WTC11 (cell line): ENCODE measurements around the gene PRKACA. TPM values are rescaled to one million over a fixed set of nuclear protein-coding genes. Genes with fewer than 3 reads are reported as not detected.

Source experiments
- ATAC-seq: fragments of 200-7000 bp; cut with Tn5 transposase; 2 replicates; pipeline ENCODE4 v1.10.0; 2021; ENCODE audit warnings: mild to moderate bottlenecking, moderate library complexity
- CTCF ChIA-PET: fragments of 300-600 bp; sonication (Branson Sonifier 250); formaldehyde crosslinking; loops from one replicate; lab custom pipeline; 2021; ENCODE audit warnings: antibody characterized with exemption; lab: Charles Lee
- POLR2A ChIA-PET: fragments of 350-600 bp; sonication (Branson Sonifier 250); formaldehyde crosslinking; loops from one replicate; lab custom pipeline; 2021; ENCODE audit warnings: antibody characterized with exemption; lab: Charles Lee
- DNase-seq: peaks from one replicate; pipeline ENCODE4 v3.0.0; 2021; ENCODE audit warnings: low spot score
- H3K27ac Mint-ChIP-seq: 2 replicates; pipeline ENCODE4 v1.8.0; 2021; ENCODE audit warnings: mixed read lengths
- H3K27me3 Mint-ChIP-seq: 2 replicates; pipeline ENCODE4 v1.8.0; 2021; ENCODE audit warnings: low read depth, mild to moderate bottlenecking, moderate library complexity, mixed read lengths
- H3K36me3 Mint-ChIP-seq: 2 replicates; pipeline ENCODE4 v1.8.0; 2021; ENCODE audit warnings: mixed read lengths
- H3K4me1 Mint-ChIP-seq: 2 replicates; pipeline ENCODE4 v1.8.0; 2022; ENCODE audit warnings: mixed read lengths
- H3K4me3 Mint-ChIP-seq: 2 replicates; pipeline ENCODE4 v1.8.0; 2021; ENCODE audit warnings: mild to moderate bottlenecking, moderate library complexity, mixed read lengths
- H3K9me3 Mint-ChIP-seq: 2 replicates; pipeline ENCODE4 v1.8.0; 2021; ENCODE audit warnings: mixed read lengths
- AR ChIP-seq: fragments of 250-450 bp; sonication (Bioruptor Pico); IDR thresholded peaks from 2 replicates; pipeline ENCODE4 v1.9.0; 2021; ENCODE audit warnings: mild to moderate bottlenecking
- E2F5 ChIP-seq: sonication (generic); formaldehyde crosslinking; IDR thresholded peaks from 2 replicates; pipeline ENCODE4 v1.8.1; 2022; ENCODE audit warnings: mild to moderate bottlenecking, moderate library complexity, missing genetic modification reagents
- FOXJ3 ChIP-seq: sonication (generic); formaldehyde crosslinking; IDR thresholded peaks from 2 replicates; pipeline ENCODE4 v1.9.0; 2021; ENCODE audit warnings: missing genetic modification reagents, mild to moderate bottlenecking, borderline replicate concordance
- JUN ChIP-seq: sonication (generic); formaldehyde crosslinking; IDR thresholded peaks from 2 replicates; pipeline ENCODE4 v1.8.0; 2023; ENCODE audit warnings: mild to moderate bottlenecking, missing genetic modification reagents
- KAT7 ChIP-seq: sonication (generic); formaldehyde crosslinking; IDR thresholded peaks from 2 replicates; pipeline ENCODE4 v1.8.1; 2023; ENCODE audit warnings: missing genetic modification reagents, mild to moderate bottlenecking, borderline replicate concordance
- OVOL2 ChIP-seq: fragments of 250-450 bp; sonication (Bioruptor Pico); IDR thresholded peaks from 2 replicates; pipeline ENCODE4 v1.9.0; 2021; ENCODE audit warnings: mild to moderate bottlenecking, borderline replicate concordance
- PRDM15 ChIP-seq: sonication (generic); formaldehyde crosslinking; IDR thresholded peaks from 2 replicates; pipeline ENCODE4 v1.8.0; 2022; ENCODE audit warnings: missing genetic modification reagents
- RELA ChIP-seq: sonication (generic); formaldehyde crosslinking; IDR thresholded peaks from 2 replicates; pipeline ENCODE4 v1.8.1; 2022; ENCODE audit warnings: missing genetic modification reagents, mild to moderate bottlenecking, borderline replicate concordance
- STAT6 ChIP-seq: sonication (generic); formaldehyde crosslinking; conservative IDR thresholded peaks from 2 replicates; pipeline ENCODE4 v1.8.1; 2023; ENCODE audit warnings: mild to moderate bottlenecking, low read depth, missing genetic modification reagents, moderate library complexity
- ZBTB21 ChIP-seq: sonication (generic); formaldehyde crosslinking; IDR thresholded peaks from 2 replicates; pipeline ENCODE4 v1.8.1; 2023; ENCODE audit warnings: mild to moderate bottlenecking, missing genetic modification reagents, borderline replicate concordance
- ZNF281 ChIP-seq: sonication (generic); formaldehyde crosslinking; IDR thresholded peaks from 2 replicates; pipeline ENCODE4 v1.8.0; 2023; ENCODE audit warnings: mild to moderate bottlenecking, missing genetic modification reagents
- ZNF512 ChIP-seq: sonication (generic); formaldehyde crosslinking; IDR thresholded peaks from 2 replicates; pipeline ENCODE4 v1.8.1; 2022; ENCODE audit warnings: missing genetic modification reagents, borderline replicate concordance
- total RNA-seq: library from RNA; stranded (reverse); gene quantifications from 3 replicates; pipeline ENCODE4 v1.2.3, GENCODE V29; 2021

The PRKACA gene
- total RNA-seq, 1 experiment from 2014 or later, result 37.8 TPM

GRCh38 chr19:14056741-14057356 lies 60.7 kb downstream of the PRKACA start:
- Mint-ChIP-seq H3K4me1 (peaks cover 16% of the 10 kb centered on the region), H3K36me3 (peaks cover 4% of the 10 kb centered on the region), H3K9me3 (no peaks in the 10 kb centered on the region), H3K27me3 (peaks cover 32% of the 10 kb centered on the region), H3K27ac (no peak overlapping the region), H3K4me3 (peak overlapping the region; percentile 75)
- DNase-seq (no peak), ATAC-seq (peak; percentile 27; the same call in 1 of the 2 replicates)
- ChIA-PET POLR2A (interaction anchor here (0.8 to 1.4 kb wide), 5 partner anchors 8 to 178 kb away, joined by 3 to 5 read pairs (median 3); partner anchors contain the start of genes MISP3 and RFX1), CTCF (interaction anchor here (0.5 to 7.8 kb wide), 31 partner anchors 11 to 272 kb away, joined by 3 to 187 read pairs (median 5); partner anchors contain the start of genes ASF1B, DCAF15, IL27RA and MISP3)
- TF ChIP-seq OVOL2 (CRISPR knock-in tag) (no peak), RELA (CRISPR knock-in tag) (no peak), ZNF281 (CRISPR knock-in tag) (no peak), AR (CRISPR knock-in tag) (no peak)

- H3K9me3 Mint-ChIP-seq, result no peaks in the 10 kb centered on the region
- ChIA-PET CTCF (interaction anchor here (0.8 to 7.8 kb wide), 10 partner anchors 10 to 183 kb away, joined by 3 to 187 read pairs (median 8); partner anchors contain the start of genes ASF1B, IL27RA and MISP3), POLR2A (interaction anchor here (0.6 to 1.4 kb wide), 3 partner anchors 16 to 140 kb away, joined by 3 to 4 read pairs (median 3); partner anchors contain the start of gene MISP3)
- H3K27me3 Mint-ChIP-seq, result peaks cover 32% of the 10 kb centered on the region
- ATAC-seq (no peak), DNase-seq (no peak)
- no peak overlapping the region for H3K27ac Mint-ChIP-seq
- peaks cover 6% of the 10 kb centered on the region for H3K36me3 Mint-ChIP-seq
- peak; percentile 62; the same call in 1 of the 2 replicates for TF ChIP-seq PRDM15 (CRISPR knock-in tag)
- no peak for TF ChIP-seq ZNF512 (CRISPR knock-in tag)
- peaks cover 12% of the 10 kb centered on the region for H3K4me1 Mint-ChIP-seq
- peak overlapping the region; percentile 75 for H3K4me3 Mint-ChIP-seq
Observed at GRCh38 chr19:14056069-14056666, 61.4 kb downstream of the PRKACA start.

GRCh38 chr19:14055396-14055795 lies 62.2 kb downstream of the PRKACA start:
- ChIA-PET CTCF (interaction anchor here (0.6 to 7.8 kb wide), 4 partner anchors 9 to 115 kb away, joined by 4 to 187 read pairs (median 85); partner anchors contain the start of genes MISP3 and RLN3), POLR2A (interaction anchor here (0.6 kb wide), 1 partner anchor 139 kb away, joined by 3 read pairs; no protein-coding TSS in a partner anchor)
- Mint-ChIP-seq H3K4me1 (peaks cover 11% of the 10 kb centered on the region), H3K27ac (no peak overlapping the region), H3K27me3 (peaks cover 32% of the 10 kb centered on the region), H3K4me3 (no peak overlapping the region), H3K36me3 (peaks cover 8% of the 10 kb centered on the region), H3K9me3 (no peaks in the 10 kb centered on the region)
- no peak for ATAC-seq
- no peak for DNase-seq
- TF ChIP-seq FOXJ3 (CRISPR knock-in tag) (no peak), JUN (no peak), ZBTB21 (CRISPR knock-in tag) (no peak), E2F5 (CRISPR knock-in tag) (no peak), STAT6 (CRISPR knock-in tag) (no peak), KAT7 (CRISPR knock-in tag) (no peak)
